HG02588 (cell line): ENCODE measurements around the gene NEURL1.

Source experiments
- ATAC-seq: cut with Tn5 transposase; IDR thresholded peaks from one replicate; pipeline ENCODE4 v1.9.1; 2021; ENCODE audit warnings: mild to moderate bottlenecking, moderate library complexity; ENCODE audit not compliant: unreplicated experiment

The NEURL1 gene

GRCh38 chr10:103580430-103580829 lies 86.9 kb downstream of the NEURL1 start:
- ATAC-seq: no peak

GRCh38 chr10:103581499-103581898 lies 88.0 kb downstream of the NEURL1 start:
- no peak for ATAC-seq

GRCh38 chr10:103582331-103583123 lies 89.0 kb downstream of the NEURL1 start:
- no peak for ATAC-seq

GRCh38 chr10:103583871-103584215 lies 90.3 kb downstream of the NEURL1 start:
- ATAC-seq: no peak

- no peak for ATAC-seq
These were observed 90.9 kb downstream of the NEURL1 start for GRCh38 chr10:103584216-103585010.

- no peak for ATAC-seq
These were observed 91.5 kb downstream of the NEURL1 start for GRCh38 chr10:103585011-103585405.

GRCh38 chr10:103587073-103587472 lies 93.6 kb downstream of the NEURL1 start:
- no peak for ATAC-seq

GRCh38 chr10:103589074-103589630 lies 95.6 kb downstream of the NEURL1 start:
- ATAC-seq: no peak

GRCh38 chr10:103590060-103590459 lies 96.6 kb downstream of the NEURL1 start:
- no peak for ATAC-seq

GRCh38 chr10:103590744-103591291 lies 97.3 kb downstream of the NEURL1 start:
- no peak for ATAC-seq

- no peak for ATAC-seq
These were observed 98.9 kb downstream of the NEURL1 start for GRCh38 chr10:103592186-103593021.

- ATAC-seq: no peak
These were observed 99.6 kb downstream of the NEURL1 start for GRCh38 chr10:103593022-103593570.

- no peak for ATAC-seq
These were observed 102.6 kb downstream of the NEURL1 start for GRCh38 chr10:103595933-103596726.

- ATAC-seq: no peak
These were observed 103.5 kb downstream of the NEURL1 start for GRCh38 chr10:103597003-103597402.

GRCh38 chr10:103598654-103599115 lies 105.2 kb downstream of the NEURL1 start:
- no peak for ATAC-seq

GRCh38 chr10:103599211-103599610 lies 105.7 kb downstream of the NEURL1 start:
- no peak for ATAC-seq

- ATAC-seq: no peak
These were observed 106.4 kb downstream of the NEURL1 start for GRCh38 chr10:103599907-103600306.

- ATAC-seq: no peak
These were observed 106.8 kb downstream of the NEURL1 start for GRCh38 chr10:103600325-103600724.

- no peak for ATAC-seq
These were observed 107.6 kb downstream of the NEURL1 start for GRCh38 chr10:103600956-103601569.
